ENCODE measurements around the gene XPNPEP2. TPM values are rescaled to one million over a fixed set of nuclear protein-coding genes. Genes with fewer than 3 reads are reported as not detected.

The XPNPEP2 gene
- total RNA-seq: not detected in 2 replicates

GRCh38 chrX:129738466-129739308 is at the start of gene XPNPEP2:
Gene XPNPEP2, plus strand, starts transcription at chrX:129738979. Its CDS starts 235 bp downstream, at chrX:129739214.

GRCh38 chrX:129779747-129780146 is 41.0 kb downstream of the XPNPEP2 start, which contains the start of gene SASH3:
Gene SASH3, plus strand, starts transcription at chrX:129779949. Its CDS starts 149 bp downstream, at chrX:129780098.

Other genes with a start within 250 kb of the XPNPEP2 start
- 14.2 and 31.3 TPM in 2 replicates for gene SMARCA1, start 215.5 kb upstream of the XPNPEP2 start, total RNA-seq
- 7.8 and 20.0 TPM in 2 replicates for gene OCRL, start 198.7 kb upstream of the XPNPEP2 start, total RNA-seq
- gene APLN, start 84.0 kb upstream of the XPNPEP2 start, total RNA-seq: 213 TPM in 2 replicates
- gene SASH3, start 41.0 kb downstream of the XPNPEP2 start, total RNA-seq: not detected in 2 replicates
- gene ZDHHC9, start 104.9 kb downstream of the XPNPEP2 start, total RNA-seq: 9.2 and 27.5 TPM in 2 replicates
- gene UTP14A, start 167.2 kb downstream of the XPNPEP2 start, total RNA-seq: 15.1 and 19.5 TPM in 2 replicates
- 2.4 and 5.7 TPM in 2 replicates for gene BCORL1, start 243.7 kb downstream of the XPNPEP2 start, total RNA-seq

Data from bladder microvascular endothelial cell (primary cell).